Measurements from ENCODE around the gene PROB1. TPM values are rescaled to one million over a fixed set of nuclear protein-coding genes. Genes with fewer than 3 reads are reported as not detected.

The PROB1 gene
- total and polyA plus RNA-seq, 2 of the 8 experiments (the other 6 are each of a cell fraction or from before 2014, with no cell fraction given) = 0.89 to 3.1 TPM

GRCh38 chr5:139363937-139364336 lies 31.0 kb downstream of the PROB1 start:
- peaks cover 21 to 48% (median 38%) of the 10 kb centered on the region in 4 experiments for H3K36me3 ChIP-seq (ENCODE audit: control insufficient read depth in 2 of 4, insufficient read depth in 4 of 4, low read length in 3 of 4)

More at GRCh38 chr5:139363937-139364336, 31.0 kb downstream of the PROB1 start:
- Histone ChIP-seq H2AK5ac (ENCODE audit: low read depth, low read length) (no peak overlapping the region), H3K14ac (ENCODE audit: insufficient read length) (no peak overlapping the region), H3K23me2 (ENCODE audit: low read depth, low read length) (no peaks in the 10 kb centered on the region), H3K4me1 (replicated peaks in 1 of 4; ENCODE audit: control insufficient read depth in 3 of 4, insufficient read depth in 4 of 4, low read length in 3 of 4) (no peaks in the 10 kb centered on the region), H3K27ac (ENCODE audit: low read depth, low read length) (no peak overlapping the region), H3K79me1 (ENCODE audit: low read depth, low read length) (peaks cover 6% of the 10 kb centered on the region; the same call in 1 of the 2 replicates), H2AFZ (ENCODE audit: low read length) (no peak overlapping the region), H3K4ac (replicated peaks; ENCODE audit: insufficient read length, low read depth, low read length) (no peak overlapping the region), H3K56ac (replicated peaks; ENCODE audit: insufficient read length, low read depth, low read length) (no peak overlapping the region), H4K91ac (replicated peaks; ENCODE audit: insufficient read length, low read length) (no peak overlapping the region), H3K79me2 (ENCODE audit: control insufficient read depth in 1 of 2, insufficient read depth in 2 of 2, low read length in 2 of 2) (peaks cover 2 to 33% of the 10 kb centered on the region in 2 experiments; a peak in 3 of 4 replicates), H2BK12ac (ENCODE audit: low read depth, low read length) (no peak overlapping the region), H4K5ac (ENCODE audit: insufficient read length, low read depth, low read length) (no peak overlapping the region), H2BK20ac (ENCODE audit: low read length) (no peak overlapping the region), H2BK15ac (ENCODE audit: low read length) (no peak overlapping the region), H2BK120ac (replicated peaks; ENCODE audit: low read depth, low read length) (no peak overlapping the region), H3K4me3 (ENCODE audit: extremely low read depth in 1 of 4, insufficient read depth in 2 of 4, low read depth in 3 of 4, low read length in 4 of 4) (no peak overlapping the region), H3K18ac (ENCODE audit: extremely low read depth, low read length) (no peak overlapping the region), H4K8ac (ENCODE audit: extremely low read depth, insufficient read depth, low read length) (no peak overlapping the region), H3K9me3 (ENCODE audit: insufficient read depth in 2 of 2, low read depth in 1 of 2, low read length in 1 of 2) (no peaks in the 10 kb centered on the region), H4K20me1 (replicated peaks in 1 of 2; ENCODE audit: control insufficient read depth in 1 of 2, insufficient read depth in 2 of 2, low read length in 2 of 2) (peaks cover 3 to 4% of the 10 kb centered on the region in 2 experiments), H3K9ac (replicated peaks in 1 of 4; ENCODE audit: extremely low read depth in 1 of 4, low read depth in 3 of 4, low read length in 3 of 4) (no peak overlapping the region), H3K4me2 (ENCODE audit: insufficient read depth in 1 of 2, low read depth in 2 of 2, low read length in 2 of 2) (no peak overlapping the region), H3K23ac (ENCODE audit: insufficient read length) (no peak overlapping the region), H2BK5ac (ENCODE audit: low read depth, low read length) (no peak overlapping the region), H3K27me3 (replicated peaks in 1 of 4; ENCODE audit: control insufficient read depth in 3 of 4, extremely low read depth in 1 of 4, insufficient read depth in 3 of 4, low read length in 3 of 4) (no peaks in the 10 kb centered on the region)
- ChIA-PET CTCF (ENCODE audit: partially characterized antibody) (no interaction called here), POLR2A (ENCODE audit: partially characterized antibody) (interaction anchor here (1.0 to 1.3 kb wide), 2 partner anchors 31 to 87 kb away, joined by 3 read pairs; no protein-coding TSS in a partner anchor)
- no peak for DNase-seq (ENCODE audit: low read depth in 1 of 2, low spot score in 2 of 2)
- TF ChIP-seq, protein P1, sequence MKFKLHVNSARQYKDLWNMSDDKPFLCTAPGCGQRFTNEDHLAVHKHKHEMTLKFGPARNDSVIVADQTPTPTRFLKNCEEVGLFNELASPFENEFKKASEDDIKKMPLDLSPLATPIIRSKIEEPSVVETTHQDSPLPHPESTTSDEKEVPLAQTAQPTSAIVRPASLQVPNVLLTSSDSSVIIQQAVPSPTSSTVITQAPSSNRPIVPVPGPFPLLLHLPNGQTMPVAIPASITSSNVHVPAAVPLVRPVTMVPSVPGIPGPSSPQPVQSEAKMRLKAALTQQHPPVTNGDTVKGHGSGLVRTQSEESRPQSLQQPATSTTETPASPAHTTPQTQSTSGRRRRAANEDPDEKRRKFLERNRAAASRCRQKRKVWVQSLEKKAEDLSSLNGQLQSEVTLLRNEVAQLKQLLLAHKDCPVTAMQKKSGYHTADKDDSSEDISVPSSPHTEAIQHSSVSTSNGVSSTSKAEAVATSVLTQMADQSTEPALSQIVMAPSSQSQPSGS (IDR thresholded peaks at IDR 0.05; ENCODE audit: low read length) = no peak
- TF ChIP-seq ZNF274 (IDR thresholded peaks at IDR 0.05; ENCODE audit: borderline replicate concordance, extremely low read depth, low read length) (no peak), POLR2AphosphoS5 (IDR thresholded peaks at IDR 0.05; ENCODE audit: low read depth, low read length) (no peak), CBX8 (IDR thresholded peaks at IDR 0.05; ENCODE audit: borderline replicate concordance, low read depth, low read length) (no peak), RAD21 (IDR thresholded peaks at IDR 0.05 in 1 of 2, conservative IDR thresholded peaks at IDR 0.05 in 1 of 2; ENCODE audit: low read depth in 2 of 2, low read length in 2 of 2) (no peak), RBBP5 (IDR thresholded peaks at IDR 0.05; ENCODE audit: borderline replicate concordance, low read depth, low read length) (no peak), RXRA (IDR thresholded peaks at IDR 0.05; ENCODE audit: insufficient read depth, low read depth, low read length) (no peak)
- WGBS, 2 experiments (ENCODE audit: extremely low coverage in 1 of 2, insufficient coverage in 1 of 2, insufficient read length in 1 of 2, insufficient replicate concordance in 2 of 2, low coverage in 1 of 2, low lambda C conversion rate in 2 of 2, missing lambda C conversion rate in 1 of 2) = 96% methylated on average over 2 of the region's 2 CpGs; no CpG with 5 or more reads in 1 of the 2 experiments
- no peak for FAIRE-seq
